GM23248 (cell line): ENCODE data around the gene RPL39L. TPM values are rescaled to one million over a fixed set of nuclear protein-coding genes. Genes with fewer than 3 reads are reported as not detected.
"Not testable (repeated sequence)": the region's sequence is repeated elsewhere in the genome, so short reads cannot be mapped to it uniquely, and the experiment has no call there.

ENCODE experiments used
- DNase-seq: peaks from one replicate; pipeline ENCODE4 v3.0.0-alpha.2; 2015
- H2AFZ ChIP-seq: fragments of 200-600 bp; sonication (generic); 2 replicates; pipeline ENCODE4 v1.6.1; 2016; ENCODE audit warnings: antibody characterized with exemption
- H3F3A ChIP-seq: fragments of 200-600 bp; sonication (generic); 2 replicates; pipeline ENCODE4 v1.6.1; 2016; ENCODE audit warnings: mild to moderate bottlenecking, antibody characterized with exemption, mixed run types; ENCODE audit not compliant: insufficient read depth
- H3K27ac ChIP-seq: fragments of 200-600 bp; sonication (generic); 2 replicates; pipeline ENCODE4 v1.5.1; 2016; ENCODE audit warnings: mild to moderate bottlenecking
- H3K27me3 ChIP-seq: fragments of 200-600 bp; sonication (generic); replicated peaks from 2 replicates; pipeline ENCODE4 v1.6.1; 2016; ENCODE audit warnings: mild to moderate bottlenecking; ENCODE audit not compliant: insufficient read depth
- H3K36me3 ChIP-seq: fragments of 200-600 bp; sonication (generic); 2 replicates; pipeline ENCODE4 v1.6.1; 2016; ENCODE audit warnings: low read depth, mild to moderate bottlenecking
- H3K4me1 ChIP-seq: fragments of 200-600 bp; sonication (generic); 2 replicates; pipeline ENCODE4 v1.6.1; 2016; ENCODE audit warnings: mild to moderate bottlenecking; ENCODE audit not compliant: insufficient read depth
- H3K4me2 ChIP-seq: fragments of 200-600 bp; sonication (generic); one replicate; pipeline ENCODE4 v1.6.1; 2016; ENCODE audit warnings: mild to moderate bottlenecking; ENCODE audit not compliant: unreplicated experiment
- H3K4me3 ChIP-seq: fragments of 200-600 bp; sonication (generic); 2 replicates; pipeline ENCODE4 v1.5.1; 2016; ENCODE audit warnings: mild to moderate bottlenecking
- H3K79me2 ChIP-seq: fragments of 200-600 bp; sonication (generic); 2 replicates; pipeline ENCODE4 v1.6.1; 2016; ENCODE audit warnings: mild to moderate bottlenecking; ENCODE audit not compliant: insufficient read depth
- H3K9ac ChIP-seq: fragments of 200-600 bp; sonication (generic); 2 replicates; pipeline ENCODE4 v1.6.1; 2016; ENCODE audit warnings: mild to moderate bottlenecking
- H3K9me2 ChIP-seq: fragments of 200-600 bp; sonication (generic); 2 replicates; pipeline ENCODE4 v1.6.1; 2016; ENCODE audit warnings: mixed run types, mild to moderate bottlenecking, moderate library complexity; ENCODE audit not compliant: insufficient read depth
- H3K9me3 ChIP-seq: fragments of 200-600 bp; sonication (generic); one replicate; pipeline ENCODE4 v1.6.1; 2017; ENCODE audit warnings: low read depth
- H4K20me1 ChIP-seq: fragments of 200-600 bp; sonication (generic); 2 replicates; pipeline ENCODE4 v1.6.0; 2016; ENCODE audit not compliant: insufficient read depth
- EZH2 ChIP-seq: fragments of 200-600 bp; sonication (generic); IDR thresholded peaks from 2 replicates; pipeline ENCODE4 v1.6.1; 2018; ENCODE audit warnings: antibody characterized with exemption, mild to moderate bottlenecking; ENCODE audit not compliant: insufficient read depth, poor library complexity, severe bottlenecking
- EZH2phosphoT487 ChIP-seq: fragments of 200-600 bp; sonication (generic); IDR thresholded peaks from 2 replicates; pipeline ENCODE4 v1.6.1; 2018; ENCODE audit warnings: antibody characterized with exemption, moderate library complexity, mild to moderate bottlenecking, low read depth; ENCODE audit not compliant: insufficient read depth
- WGBS, 2 experiments: methylation state at CpG; one replicate each; pipeline ENCODE4 v1.1.6; 2015 to 2017; ENCODE audit warnings: low lambda C conversion rate in 2 of 2, low coverage in 1 of 2; ENCODE audit errors: missing lambda C conversion rate in 2 of 2; 5-methylcytosine and 5-hydroxymethylcytosine counted together
- in situ Hi-C: fragments of 300-500 bp; cut with MboI; formaldehyde crosslinking; loops from 2 replicates; pipeline ENCODE4 v1.15.0; 2020
- polyA plus RNA-seq: library from polyadenylated mRNA; unstranded; fragments of >200 nt; fragmentation: Nextera tagmentation; extraction: Ambion mirVana; gene quantifications from 2 replicates; pipeline ENCODE4 v1.2.1, GENCODE V29; 2016
- total RNA-seq: library from RNA; depleted of rRNA; stranded (reverse); fragments of >200 nt; shearing (Covaris generic); gene quantifications from 2 replicates; pipeline ENCODE4 v1.2.3, GENCODE V29; 2014

Gene RPL39L
- total and polyA plus RNA-seq, 2 experiments from 2014 or later, result 12.8 to 22.0 TPM

- H3K27me3 ChIP-seq, result no peaks in the 10 kb centered on the region
- no peaks in the 10 kb centered on the region for H3K9me3 ChIP-seq
- no peak for TF ChIP-seq EZH2phosphoT487
- TF ChIP-seq EZH2, result no peak
- no peak overlapping the region for H3K4me2 ChIP-seq
- no peaks in the 10 kb centered on the region for H3K79me2 ChIP-seq
- no peaks in the 10 kb centered on the region for H3K9me2 ChIP-seq
- 84 to 94% methylated on average over 2 of the region's 2 CpGs for WGBS, 2 experiments
- no peak overlapping the region for H3K9ac ChIP-seq
- no peak for DNase-seq
- no peaks in the 10 kb centered on the region for H3K36me3 ChIP-seq
- H4K20me1 ChIP-seq, result no peaks in the 10 kb centered on the region
- in situ Hi-C loops, result no loop called here
- H2AFZ ChIP-seq, result 0 out of 2 replicates have a peak overlapping the region, but pooled peaks have one; percentile 78
- peaks cover 14% of the 10 kb centered on the region for H3F3A ChIP-seq
- H3K4me3 ChIP-seq, result no peak overlapping the region
- peaks cover 26% of the 10 kb centered on the region for H3K4me1 ChIP-seq
- no peak overlapping the region for H3K27ac ChIP-seq
Observed at GRCh38 chr3:187172929-187173328, 33.6 kb upstream of the RPL39L start.

- H3K4me2 ChIP-seq, result not testable (repeated sequence)
Observed at GRCh38 chr3:187170911-187171310, 31.6 kb upstream of the RPL39L start.

GRCh38 chr3:187169231-187169960 is 30.1 kb upstream of the RPL39L start:
- in situ Hi-C loops, result no loop called here
- no peak for DNase-seq
- no peak overlapping the region for H3K4me2 ChIP-seq

More at GRCh38 chr3:187170911-187171310, 31.6 kb upstream of the RPL39L start:
- Histone ChIP-seq H3F3A (peaks cover 14% of the 10 kb centered on the region), H3K4me1 (peaks cover 26% of the 10 kb centered on the region)
- 97% methylated on average over 5 of the region's 5 CpGs for WGBS, 2 experiments
- H3K79me2 ChIP-seq, H2AFZ ChIP-seq, in situ Hi-C loops, DNase-seq, H3K9ac ChIP-seq, H3K9me2 ChIP-seq, H3K27me3 ChIP-seq, H3K27ac ChIP-seq, H3K4me3 ChIP-seq, H3K36me3 ChIP-seq, H4K20me1 ChIP-seq, H3K9me3 ChIP-seq: not testable (repeated sequence)

GRCh38 chr3:187167777-187168176 is 28.5 kb upstream of the RPL39L start:
- TF ChIP-seq EZH2phosphoT487, result no peak
- no peak for TF ChIP-seq EZH2
- Histone ChIP-seq H3K79me2 (no peaks in the 10 kb centered on the region), H3K4me1 (peaks cover 14% of the 10 kb centered on the region), H3K27me3 (0 out of 2 replicates have a peak, but pooled peaks cover 5% of the 10 kb centered on the region), H3K4me2 (no peak overlapping the region), H3F3A (no peaks in the 10 kb centered on the region), H3K9ac (no peak overlapping the region), H4K20me1 (no peaks in the 10 kb centered on the region), H3K9me2 (no peaks in the 10 kb centered on the region), H3K36me3 (no peaks in the 10 kb centered on the region), H3K27ac (no peak overlapping the region), H3K9me3 (no peaks in the 10 kb centered on the region), H2AFZ (no peak overlapping the region), H3K4me3 (no peak overlapping the region)
- in situ Hi-C loops, result no loop called here
- WGBS, 2 experiments, result 50 to 54% methylated on average over 5 of the region's 5 CpGs
- DNase-seq, result peak; percentile 8

More at GRCh38 chr3:187169231-187169960, 30.1 kb upstream of the RPL39L start:
- Histone ChIP-seq H4K20me1 (no peaks in the 10 kb centered on the region), H3K4me1 (peaks cover 26% of the 10 kb centered on the region), H3K4me3 (no peak overlapping the region), H3K9me2 (no peaks in the 10 kb centered on the region), H3K9me3 (no peaks in the 10 kb centered on the region), H3K9ac (no peak overlapping the region), H3F3A (peaks cover 14% of the 10 kb centered on the region), H2AFZ (no peak overlapping the region), H3K27me3 (no peaks in the 10 kb centered on the region), H3K79me2 (no peaks in the 10 kb centered on the region), H3K27ac (no peak overlapping the region), H3K36me3 (no peaks in the 10 kb centered on the region)
- 95 to 97% methylated on average over 2 of the region's 2 CpGs for WGBS, 2 experiments
- TF ChIP-seq EZH2 (no peak), EZH2phosphoT487 (no peak)
